ENCODE measurements around the gene SLC2A9. TPM values are rescaled to one million over a fixed set of nuclear protein-coding genes. Genes with fewer than 3 reads are reported as not detected.

The SLC2A9 gene
- total RNA-seq, 1 donor from 2014 or later, result 8.2 TPM

- Histone ChIP-seq H3K27me3 (ENCODE audit: low read depth) (no peaks in the 10 kb centered on the region), H3K4me3 (no peak overlapping the region), H3K27ac (replicated peaks) (no peak overlapping the region), H3K4me1 (no peaks in the 10 kb centered on the region), H3K9me3 (replicated peaks) (no peaks in the 10 kb centered on the region), H3K36me3 (no peaks in the 10 kb centered on the region)
- TF ChIP-seq CTCF (IDR thresholded peaks at IDR 0.05; ENCODE audit: borderline replicate concordance), result no peak
- DNase-seq, result no peak
- intact Hi-C loops (cut with micrococcal nuclease), result no loop called here
Observed at GRCh38 chr4:9820343-9820742, 201.0 kb downstream of the SLC2A9 start.

- no peak for TF ChIP-seq CTCF (IDR thresholded peaks at IDR 0.05; ENCODE audit: borderline replicate concordance)
- Histone ChIP-seq H3K27me3 (ENCODE audit: low read depth) (no peaks in the 10 kb centered on the region), H3K27ac (replicated peaks) (no peak overlapping the region), H3K36me3 (no peaks in the 10 kb centered on the region), H3K4me3 (no peak overlapping the region), H3K4me1 (no peaks in the 10 kb centered on the region), H3K9me3 (replicated peaks) (no peaks in the 10 kb centered on the region)
- DNase-seq, result no peak
- intact Hi-C loops (cut with micrococcal nuclease), result loop anchor here (10.0 kb wide), 1 partner anchor 69 kb away; no protein-coding TSS in a partner anchor
Observed at GRCh38 chr4:9816285-9816684, 205.0 kb downstream of the SLC2A9 start.

- Histone ChIP-seq H3K27ac (replicated peaks) (no peak overlapping the region), H3K9me3 (replicated peaks) (no peaks in the 10 kb centered on the region), H3K27me3 (ENCODE audit: low read depth) (no peaks in the 10 kb centered on the region), H3K4me3 (no peak overlapping the region), H3K4me1 (no peaks in the 10 kb centered on the region), H3K36me3 (no peaks in the 10 kb centered on the region)
- no peak for DNase-seq
- intact Hi-C loops (cut with micrococcal nuclease), result loop anchor here (10.0 kb wide), 1 partner anchor 72 kb away; no protein-coding TSS in a partner anchor
- no peak for TF ChIP-seq CTCF (IDR thresholded peaks at IDR 0.05; ENCODE audit: borderline replicate concordance)
Observed at GRCh38 chr4:9812501-9813340, 208.6 kb downstream of the SLC2A9 start.

GRCh38 chr4:9811806-9812205 lies 209.5 kb downstream of the SLC2A9 start:
- H3K27me3 ChIP-seq (ENCODE audit: low read depth), result no peaks in the 10 kb centered on the region
- no peak overlapping the region for H3K4me3 ChIP-seq
- H3K36me3 ChIP-seq, result no peaks in the 10 kb centered on the region
- no peak for TF ChIP-seq CTCF (IDR thresholded peaks at IDR 0.05; ENCODE audit: borderline replicate concordance)
- H3K27ac ChIP-seq (replicated peaks), result no peak overlapping the region
- intact Hi-C loops (cut with micrococcal nuclease), result loop anchor here (10.0 kb wide), 1 partner anchor 73 kb away; no protein-coding TSS in a partner anchor
- no peak for DNase-seq
- no peaks in the 10 kb centered on the region for H3K9me3 ChIP-seq (replicated peaks)
- no peaks in the 10 kb centered on the region for H3K4me1 ChIP-seq

GRCh38 chr4:9808077-9808476 lies 213.2 kb downstream of the SLC2A9 start:
- H3K27me3 ChIP-seq (ENCODE audit: low read depth), result no peaks in the 10 kb centered on the region
- H3K9me3 ChIP-seq (replicated peaks), result no peaks in the 10 kb centered on the region
- DNase-seq, result no peak
- no peaks in the 10 kb centered on the region for H3K4me1 ChIP-seq
- no peak overlapping the region for H3K4me3 ChIP-seq
- no peak overlapping the region for H3K27ac ChIP-seq (replicated peaks)
- no peaks in the 10 kb centered on the region for H3K36me3 ChIP-seq
- TF ChIP-seq CTCF (IDR thresholded peaks at IDR 0.05; ENCODE audit: borderline replicate concordance), result no peak
- intact Hi-C loops (cut with micrococcal nuclease), result no loop called here
